Neural cell (in vitro differentiated cells): Measurements from ENCODE around the gene UBE2K.

Source experiments
- CTCF ChIP-seq: fragments of 450-650 bp; IDR thresholded peaks from 2 replicates; pipeline ENCODE4 v1.5.1; 2014; ENCODE audit warnings: antibody characterized with exemption, mild to moderate bottlenecking, moderate library complexity; ENCODE audit not compliant: poor library complexity, severe bottlenecking
- EP300 ChIP-seq: fragments of 450-650 bp; conservative IDR thresholded peaks from 2 replicates; pipeline ENCODE4 v1.6.1; 2014; ENCODE audit warnings: antibody characterized with exemption, mild to moderate bottlenecking, moderate library complexity; ENCODE audit not compliant: poor library complexity, severe bottlenecking

- TF ChIP-seq EP300: no peak
- TF ChIP-seq CTCF: no peak
Measured at GRCh38 chr4:39689970-39690369, 8.0 kb upstream of the UBE2K start.
